Right lobe of liver (tissue), 4 donors: ENCODE results near the gene GLUD1.
"Not testable (repeated sequence)": the region's sequence is repeated elsewhere in the genome, so short reads cannot be mapped to it uniquely, and the experiment has no call there.

Source experiments
- POLR2A ChIP-seq: fragments of 450-650 bp; IDR thresholded peaks from one replicate; pipeline ENCODE4 v1.6.1; 2017; ENCODE audit warnings: antibody characterized with exemption, mild to moderate bottlenecking
- TF ChIP-seq, protein P1 (sequence below), 4 donors: fragments of 200-600 bp in 3 of 4; fragments of 450-650 bp in 1 of 4; IDR thresholded peaks; one replicate each; pipeline versions ENCODE4 v1.5.1 to v1.8.0; 2016 to 2022; ENCODE audit warnings: antibody characterized with exemption in 4 of 4, mild to moderate bottlenecking in 2 of 4
- donor health status: DM: no; HTN: no; CAD: no.
- donor health status: DM: no; HTN: no; CAD: no.
- donor health status: DM: no; HTN: yes; CAD: no.

DNA sequence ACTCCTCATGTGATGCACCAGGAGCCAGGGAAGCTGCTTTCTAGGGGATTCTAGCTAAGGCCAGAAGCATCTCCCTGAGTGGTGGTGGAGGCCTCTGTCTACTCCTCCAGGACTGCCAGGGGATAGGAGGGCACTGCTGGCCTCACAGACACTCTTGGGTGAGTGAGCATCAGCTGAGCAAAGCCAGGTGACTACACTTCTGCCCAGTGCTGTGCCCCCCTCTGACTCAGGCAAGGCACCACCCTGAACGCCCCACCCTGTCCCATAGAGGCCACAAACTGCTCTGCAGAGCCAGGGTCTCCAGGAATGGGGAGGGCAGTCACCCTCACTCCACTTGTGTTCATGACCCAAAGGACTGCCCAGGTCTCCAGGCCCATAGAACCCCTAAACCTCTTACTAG lies 75.1 kb downstream of the GLUD1 start:
- TF ChIP-seq, protein P1, sequence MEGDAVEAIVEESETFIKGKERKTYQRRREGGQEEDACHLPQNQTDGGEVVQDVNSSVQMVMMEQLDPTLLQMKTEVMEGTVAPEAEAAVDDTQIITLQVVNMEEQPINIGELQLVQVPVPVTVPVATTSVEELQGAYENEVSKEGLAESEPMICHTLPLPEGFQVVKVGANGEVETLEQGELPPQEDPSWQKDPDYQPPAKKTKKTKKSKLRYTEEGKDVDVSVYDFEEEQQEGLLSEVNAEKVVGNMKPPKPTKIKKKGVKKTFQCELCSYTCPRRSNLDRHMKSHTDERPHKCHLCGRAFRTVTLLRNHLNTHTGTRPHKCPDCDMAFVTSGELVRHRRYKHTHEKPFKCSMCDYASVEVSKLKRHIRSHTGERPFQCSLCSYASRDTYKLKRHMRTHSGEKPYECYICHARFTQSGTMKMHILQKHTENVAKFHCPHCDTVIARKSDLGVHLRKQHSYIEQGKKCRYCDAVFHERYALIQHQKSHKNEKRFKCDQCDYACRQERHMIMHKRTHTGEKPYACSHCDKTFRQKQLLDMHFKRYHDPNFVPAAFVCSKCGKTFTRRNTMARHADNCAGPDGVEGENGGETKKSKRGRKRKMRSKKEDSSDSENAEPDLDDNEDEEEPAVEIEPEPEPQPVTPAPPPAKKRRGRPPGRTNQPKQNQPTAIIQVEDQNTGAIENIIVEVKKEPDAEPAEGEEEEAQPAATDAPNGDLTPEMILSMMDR (IDR thresholded peaks at IDR 0.05): not testable (repeated sequence)
- not testable (repeated sequence) for TF ChIP-seq POLR2A
